Measurements from ENCODE around the gene AHCTF1. TPM values are rescaled to one million over a fixed set of nuclear protein-coding genes. Genes with fewer than 3 reads are reported as not detected.
"Not testable (repeated sequence)": the region's sequence is repeated elsewhere in the genome, so short reads cannot be mapped to it uniquely, and the experiment has no call there.

AHCTF1 gene
- total and polyA plus RNA-seq, 4 donors = 7.5 to 32.4 (median 22.6) TPM

- ATAC-seq (ENCODE audit: low FRiP score) = no peak
- H3K27ac ChIP-seq (ENCODE audit: low read depth in 1 of 2, low read length in 2 of 2) = no peak overlapping the region
- no peaks in the 10 kb centered on the region for H3K36me3 ChIP-seq (ENCODE audit: control insufficient read depth in 1 of 2, insufficient read depth in 2 of 2, low read length in 1 of 2)
- intact Hi-C loops (cut with DNase I) = no loop called here
- H3K27me3 ChIP-seq (ENCODE audit: control insufficient read depth in 1 of 2, insufficient read depth in 2 of 2, low read length in 1 of 2) = no peaks in the 10 kb centered on the region
- H3K4me3 ChIP-seq (ENCODE audit: low read length in 2 of 2) = no peak overlapping the region
- H3K4me1 ChIP-seq (ENCODE audit: control insufficient read depth in 1 of 2, insufficient read depth in 2 of 2, low read length in 2 of 2) = no peaks in the 10 kb centered on the region
- no peaks in the 10 kb centered on the region for H3K9me3 ChIP-seq (ENCODE audit: control insufficient read depth, low read length)
- DNase-seq = no peak
- 69 to 84% methylated on average over 2 of the region's 2 CpGs for WGBS, 2 donors
Observed at GRCh38 chr1:246865921-246866320, 65.8 kb downstream of the AHCTF1 start.

GRCh38 chr1:246863791-246864190, 68.0 kb downstream of the AHCTF1 start:
- WGBS, 2 donors = 92 to 97% methylated on average over 9 of the region's 9 CpGs
- H3K9me3 ChIP-seq (ENCODE audit: control insufficient read depth, low read length); DNase-seq: not testable (repeated sequence)

GRCh38 chr1:246860401-246860800, 71.3 kb downstream of the AHCTF1 start:
- Histone ChIP-seq H3K36me3 (ENCODE audit: control insufficient read depth in 1 of 2, insufficient read depth in 2 of 2, low read length in 1 of 2) (peaks cover 6 to 12% of the 10 kb centered on the region in 2 donors), H3K9me3 (ENCODE audit: control insufficient read depth, low read length) (no peaks in the 10 kb centered on the region), H3K27me3 (ENCODE audit: control insufficient read depth in 1 of 2, insufficient read depth in 2 of 2, low read length in 1 of 2) (no peaks in the 10 kb centered on the region), H3K4me1 (ENCODE audit: control insufficient read depth in 1 of 2, insufficient read depth in 2 of 2, low read length in 2 of 2) (no peaks in the 10 kb centered on the region), H3K4me3 (ENCODE audit: low read length in 2 of 2) (no peak overlapping the region), H3K27ac (ENCODE audit: low read depth in 1 of 2, low read length in 2 of 2) (no peak overlapping the region)
- DNase-seq (no peak), ATAC-seq (ENCODE audit: low FRiP score) (no peak)
- 96% methylated on average over 4 of the region's 4 CpGs for WGBS, 2 donors
- intact Hi-C loops (cut with DNase I) = no loop called here

More at GRCh38 chr1:246863791-246864190, 68.0 kb downstream of the AHCTF1 start:
- intact Hi-C loops (cut with DNase I); ATAC-seq (ENCODE audit: low FRiP score); H3K4me3 ChIP-seq (ENCODE audit: low read length in 2 of 2); H3K36me3 ChIP-seq (ENCODE audit: control insufficient read depth in 1 of 2, insufficient read depth in 2 of 2, low read length in 1 of 2); H3K27ac ChIP-seq (ENCODE audit: low read depth in 1 of 2, low read length in 2 of 2); H3K4me1 ChIP-seq (ENCODE audit: control insufficient read depth in 1 of 2, insufficient read depth in 2 of 2, low read length in 2 of 2); H3K27me3 ChIP-seq (ENCODE audit: control insufficient read depth in 1 of 2, insufficient read depth in 2 of 2, low read length in 1 of 2): not testable (repeated sequence)

GRCh38 chr1:246856371-246856770, 75.4 kb downstream of the AHCTF1 start:
- Histone ChIP-seq H3K4me3 (ENCODE audit: low read length in 2 of 2) (no peak overlapping the region), H3K27me3 (ENCODE audit: control insufficient read depth in 1 of 2, insufficient read depth in 2 of 2, low read length in 1 of 2) (no peaks in the 10 kb centered on the region), H3K9me3 (ENCODE audit: control insufficient read depth, low read length) (no peaks in the 10 kb centered on the region), H3K4me1 (ENCODE audit: control insufficient read depth in 1 of 2, insufficient read depth in 2 of 2, low read length in 2 of 2) (no peaks in the 10 kb centered on the region), H3K27ac (ENCODE audit: low read depth in 1 of 2, low read length in 2 of 2) (no peak overlapping the region), H3K36me3 (ENCODE audit: control insufficient read depth in 1 of 2, insufficient read depth in 2 of 2, low read length in 1 of 2) (peaks cover 8 to 12% of the 10 kb centered on the region in 2 donors)
- WGBS, 2 donors = 79 to 90% methylated on average over 1 of the region's 1 CpG
- no peak for DNase-seq
- no peak for ATAC-seq (ENCODE audit: low FRiP score)
- intact Hi-C loops (cut with DNase I) = no loop called here

- ATAC-seq (ENCODE audit: low FRiP score) = not testable (repeated sequence)
Observed at GRCh38 chr1:246850640-246851039, 81.1 kb downstream of the AHCTF1 start.

GRCh38 chr1:246843876-246844275, 87.9 kb downstream of the AHCTF1 start:
- Histone ChIP-seq H3K36me3 (ENCODE audit: control insufficient read depth in 1 of 2, insufficient read depth in 2 of 2, low read length in 1 of 2) (peaks cover 2 to 3% of the 10 kb centered on the region in 2 donors), H3K27me3 (ENCODE audit: control insufficient read depth in 1 of 2, insufficient read depth in 2 of 2, low read length in 1 of 2) (no peaks in the 10 kb centered on the region), H3K9me3 (ENCODE audit: control insufficient read depth, low read length) (no peaks in the 10 kb centered on the region), H3K27ac (ENCODE audit: low read depth in 1 of 2, low read length in 2 of 2) (no peak overlapping the region), H3K4me1 (ENCODE audit: control insufficient read depth in 1 of 2, insufficient read depth in 2 of 2, low read length in 2 of 2) (no peaks in the 10 kb centered on the region), H3K4me3 (ENCODE audit: low read length in 2 of 2) (no peak overlapping the region)
- ATAC-seq (ENCODE audit: low FRiP score) (no peak), DNase-seq (no peak)
- WGBS, 2 donors = 76 to 82% methylated on average over 5 of the region's 5 CpGs
- intact Hi-C loops (cut with DNase I) = no loop called here

More at GRCh38 chr1:246850640-246851039, 81.1 kb downstream of the AHCTF1 start:
- H3K27me3 ChIP-seq (ENCODE audit: control insufficient read depth in 1 of 2, insufficient read depth in 2 of 2, low read length in 1 of 2); H3K9me3 ChIP-seq (ENCODE audit: control insufficient read depth, low read length); H3K4me3 ChIP-seq (ENCODE audit: low read length in 2 of 2); DNase-seq; H3K27ac ChIP-seq (ENCODE audit: low read depth in 1 of 2, low read length in 2 of 2); H3K4me1 ChIP-seq (ENCODE audit: control insufficient read depth in 1 of 2, insufficient read depth in 2 of 2, low read length in 2 of 2); H3K36me3 ChIP-seq (ENCODE audit: control insufficient read depth in 1 of 2, insufficient read depth in 2 of 2, low read length in 1 of 2); intact Hi-C loops (cut with DNase I): not testable (repeated sequence)
- 80 to 94% methylated on average over 1 to 4 of the region's 5 CpGs for WGBS, 2 donors

GRCh38 chr1:246840761-246841160, 91.0 kb downstream of the AHCTF1 start:
- H3K4me3 ChIP-seq (ENCODE audit: low read length in 2 of 2); intact Hi-C loops (cut with DNase I): not testable (repeated sequence)
- WGBS, 2 donors = 79 to 88% methylated on average over 3 of the region's 3 CpGs

GRCh38 chr1:246838118-246838456, 93.7 kb downstream of the AHCTF1 start:
- ATAC-seq (ENCODE audit: low FRiP score) = no peak
- 78% methylated on average over 2 of the region's 2 CpGs for WGBS, 2 donors

More at GRCh38 chr1:246840761-246841160, 91.0 kb downstream of the AHCTF1 start:
- H3K36me3 ChIP-seq (ENCODE audit: control insufficient read depth in 1 of 2, insufficient read depth in 2 of 2, low read length in 1 of 2); H3K4me1 ChIP-seq (ENCODE audit: control insufficient read depth in 1 of 2, insufficient read depth in 2 of 2, low read length in 2 of 2); ATAC-seq (ENCODE audit: low FRiP score); H3K27me3 ChIP-seq (ENCODE audit: control insufficient read depth in 1 of 2, insufficient read depth in 2 of 2, low read length in 1 of 2); H3K9me3 ChIP-seq (ENCODE audit: control insufficient read depth, low read length); H3K27ac ChIP-seq (ENCODE audit: low read depth in 1 of 2, low read length in 2 of 2); DNase-seq: not testable (repeated sequence)

GRCh38 chr1:246837418-246838117, 94.2 kb downstream of the AHCTF1 start:
- 88 to 89% methylated on average over 9 of the region's 9 CpGs for WGBS, 2 donors
- Histone ChIP-seq H3K36me3 (ENCODE audit: control insufficient read depth in 1 of 2, insufficient read depth in 2 of 2, low read length in 1 of 2) (no peaks in the 10 kb centered on the region), H3K27ac (ENCODE audit: low read depth in 1 of 2, low read length in 2 of 2) (no peak overlapping the region), H3K9me3 (ENCODE audit: control insufficient read depth, low read length) (no peaks in the 10 kb centered on the region), H3K4me1 (ENCODE audit: control insufficient read depth in 1 of 2, insufficient read depth in 2 of 2, low read length in 2 of 2) (no peaks in the 10 kb centered on the region), H3K4me3 (ENCODE audit: low read length in 2 of 2) (no peak overlapping the region), H3K27me3 (ENCODE audit: control insufficient read depth in 1 of 2, insufficient read depth in 2 of 2, low read length in 1 of 2) (no peaks in the 10 kb centered on the region)
- DNase-seq (no peak), ATAC-seq (ENCODE audit: low FRiP score) (no peak)
- intact Hi-C loops (cut with DNase I) = no loop called here

More at GRCh38 chr1:246838118-246838456, 93.7 kb downstream of the AHCTF1 start:
- Histone ChIP-seq H3K9me3 (ENCODE audit: control insufficient read depth, low read length) (no peaks in the 10 kb centered on the region), H3K27ac (ENCODE audit: low read depth in 1 of 2, low read length in 2 of 2) (no peak overlapping the region), H3K4me3 (ENCODE audit: low read length in 2 of 2) (no peak overlapping the region), H3K27me3 (ENCODE audit: control insufficient read depth in 1 of 2, insufficient read depth in 2 of 2, low read length in 1 of 2) (no peaks in the 10 kb centered on the region), H3K4me1 (ENCODE audit: control insufficient read depth in 1 of 2, insufficient read depth in 2 of 2, low read length in 2 of 2) (no peaks in the 10 kb centered on the region), H3K36me3 (ENCODE audit: control insufficient read depth in 1 of 2, insufficient read depth in 2 of 2, low read length in 1 of 2) (no peaks in the 10 kb centered on the region)
- no peak for DNase-seq
- intact Hi-C loops (cut with DNase I) = no loop called here
